CD14-positive monocyte (primary cell): ENCODE data around the gene TMEM243. TPM values are rescaled to one million over a fixed set of nuclear protein-coding genes. Genes with fewer than 3 reads are reported as not detected.
A peak's percentile ranks its signal among the peaks of the same experiment; 100 is the strongest.

Experiments
- DNase-seq, 3 donors: peaks; one replicate each; pipeline ENCODE4 v3.0.0-alpha.2; 2011 to 2022
- H2AFZ ChIP-seq: 2 replicates; pipeline ENCODE4 v1.6.0; 2012; ENCODE audit warnings: mild to moderate bottlenecking, low read depth, low read length, inconsistent platforms; ENCODE audit not compliant: insufficient read depth, poor library complexity, severe bottlenecking
- H3K27ac ChIP-seq, 2 donors: 1 replicate in 1 of 2; 2 replicates in 1 of 2; pipeline ENCODE4 v1.5.1; 2012 to 2013; ENCODE audit warnings: low read length in 2 of 2, control low read depth in 1 of 2, inconsistent platforms in 1 of 2, low read depth in 1 of 2, mild to moderate bottlenecking in 1 of 2
- H3K27me3 ChIP-seq, 2 donors: one replicate each; pipeline versions ENCODE4 v1.6.0 to v1.6.1; 2011 to 2013; ENCODE audit warnings: low read length in 2 of 2; ENCODE audit not compliant: control insufficient read depth in 2 of 2, insufficient read depth in 2 of 2
- H3K36me3 ChIP-seq, 2 donors: replicated peaks in 1 of 2; 1 replicate in 1 of 2; 2 replicates in 1 of 2; pipeline versions ENCODE4 v1.5.1 to v1.6.1; 2012 to 2013; ENCODE audit warnings: low read length in 2 of 2, control low read depth in 1 of 2, inconsistent platforms in 1 of 2, mild to moderate bottlenecking in 1 of 2; ENCODE audit not compliant: insufficient read depth in 2 of 2, control insufficient read depth in 1 of 2
- H3K4me1 ChIP-seq, 2 donors: 1 replicate in 1 of 2; 2 replicates in 1 of 2; pipeline versions ENCODE4 v1.5.1 to v1.6.1; 2012 to 2013; ENCODE audit warnings: low read length in 2 of 2, control low read depth in 1 of 2, inconsistent platforms in 1 of 2, mild to moderate bottlenecking in 1 of 2, moderate library complexity in 1 of 2; ENCODE audit not compliant: insufficient read depth in 2 of 2, control insufficient read depth in 1 of 2
- H3K4me2 ChIP-seq: replicated peaks from 2 replicates; pipeline ENCODE3; 2012; ENCODE audit warnings: low read length, moderate library complexity, mild to moderate bottlenecking; ENCODE audit not compliant: poor library complexity, severe bottlenecking; ENCODE audit errors: extremely low read depth
- H3K4me3 ChIP-seq, 3 experiments: fragments of 200-600 bp in 1 of 3; sonication (generic) in 1 of 3; replicated peaks in 1 of 3; 1 replicate in 2 of 3; 2 replicates in 1 of 3; pipeline ENCODE4 v1.5.1; 2011 to 2013; ENCODE audit warnings: low read length in 3 of 3, mild to moderate bottlenecking in 3 of 3, control low read depth in 2 of 3, low read depth in 2 of 3, inconsistent platforms in 1 of 3, moderate library complexity in 1 of 3
- H3K79me2 ChIP-seq: 2 replicates; pipeline ENCODE4 v1.6.0; 2012; ENCODE audit warnings: mild to moderate bottlenecking, control low read depth, inconsistent platforms, low read length, moderate library complexity; ENCODE audit not compliant: insufficient read depth
- H3K9ac ChIP-seq: 2 replicates; pipeline ENCODE4 v1.6.0; 2017; ENCODE audit warnings: low read length, mild to moderate bottlenecking; ENCODE audit not compliant: insufficient read depth, poor library complexity, severe bottlenecking
- H3K9me3 ChIP-seq, 2 donors: replicated peaks in 1 of 2; 1 replicate in 1 of 2; 2 replicates in 1 of 2; pipeline versions ENCODE4 v1.5.1 to v1.6.1; 2012 to 2013; ENCODE audit warnings: low read length in 2 of 2, control low read depth in 1 of 2; ENCODE audit not compliant: control insufficient read depth in 1 of 2, insufficient read depth in 1 of 2
- H4K20me1 ChIP-seq: 2 replicates; pipeline ENCODE4 v1.6.0; 2012; ENCODE audit warnings: mild to moderate bottlenecking, low read length, control low read depth, moderate library complexity; ENCODE audit not compliant: insufficient read depth
- H3K27ac Mint-ChIP-seq, 7 donors: one replicate each; pipeline ENCODE4 v1.8.0; 2020; ENCODE audit warnings: mild to moderate bottlenecking in 7 of 7, mixed read lengths in 7 of 7, moderate library complexity in 6 of 7, inconsistent platforms in 2 of 7
- H3K27me3 Mint-ChIP-seq, 3 donors: one replicate each; pipeline ENCODE4 v1.8.0; 2021 to 2022; ENCODE audit warnings: low read depth in 3 of 3, mild to moderate bottlenecking in 3 of 3, mixed read lengths in 3 of 3, moderate library complexity in 3 of 3, inconsistent platforms in 1 of 3
- H3K36me3 Mint-ChIP-seq, 2 donors: one replicate each; pipeline ENCODE4 v1.8.0; 2020; ENCODE audit warnings: mixed read lengths in 2 of 2, inconsistent platforms in 1 of 2, mild to moderate bottlenecking in 1 of 2
- H3K4me1 Mint-ChIP-seq: one replicate; pipeline ENCODE4 v1.8.0; 2020; ENCODE audit warnings: mild to moderate bottlenecking, mixed read lengths
- H3K4me3 Mint-ChIP-seq, 2 donors: one replicate each; pipeline ENCODE4 v1.8.0; 2020; ENCODE audit warnings: mild to moderate bottlenecking in 2 of 2, mixed read lengths in 2 of 2, moderate library complexity in 1 of 2
- H3K9me3 Mint-ChIP-seq, 7 donors: one replicate each; pipeline ENCODE4 v1.8.0; 2020 to 2022; ENCODE audit warnings: mixed read lengths in 7 of 7, mild to moderate bottlenecking in 6 of 7, moderate library complexity in 6 of 7, inconsistent platforms in 2 of 7
- CTCF ChIP-seq: fragments of 200-600 bp; IDR thresholded peaks from one replicate; pipeline ENCODE4 v1.8.0; 2022; ENCODE audit warnings: antibody characterized with exemption, mild to moderate bottlenecking
- WGBS: methylation state at CpG from one replicate; pipeline ENCODE4 v1.1.5; 2013; ENCODE audit warnings: missing lambda C conversion rate; ENCODE audit not compliant: insufficient coverage; 5-methylcytosine and 5-hydroxymethylcytosine counted together
- intact Hi-C, 2 donors: fragments of 100-400 bp; cut with micrococcal nuclease; formaldehyde crosslinking; loops; one replicate each; pipeline versions ENCODE4 v1.15.0 to v1.15.1; 2023
- polyA plus RNA-seq, 3 donors: library from polyadenylated mRNA; depleted of rRNA in 1 of 3; unstranded in 2 of 3; stranded (reverse) in 1 of 3; fragments of 300-500 nt in 2 of 3; fragments of >200 nt in 1 of 3; fragmentation: Illumina TruSeq in 2 of 3; gene quantifications; 1 replicate in 2 of 3; 2 replicates in 1 of 3; pipeline ENCODE4 v1.2.3, GENCODE V29; 2012 to 2021

The TMEM243 gene
- polyA plus RNA-seq, 3 donors: 24.9 to 43.8 (median 30.8) TPM

- Histone ChIP-seq H3K4me3 (no peak overlapping the region), H3K36me3 (peaks cover 20 to 49% of the 10 kb centered on the region in 2 donors), H3K9ac (no peak overlapping the region), H4K20me1 (peaks cover 92% of the 10 kb centered on the region), H3K27ac (no peak overlapping the region), H3K4me2 (no peak overlapping the region), H3K27me3 (no peaks in the 10 kb centered on the region), H3K9me3 (peaks cover 23 to 24% of the 10 kb centered on the region in 2 donors), H2AFZ (no peak overlapping the region), H3K79me2 (peaks cover 95% of the 10 kb centered on the region), H3K4me1 (no peaks in the 10 kb centered on the region)
- no peak overlapping the region for H3K4me3 Mint-ChIP-seq
- no peak for TF ChIP-seq CTCF
- H3K9me3 Mint-ChIP-seq: peaks cover 13 to 30% (median 22%) of the 10 kb centered on the region in 7 donors
- H3K27ac Mint-ChIP-seq: no peak overlapping the region
- DNase-seq: no peak
- H3K27me3 Mint-ChIP-seq: no peaks in the 10 kb centered on the region
- WGBS: 100% methylated on average over 2 of the region's 2 CpGs
- peaks cover 3% of the 10 kb centered on the region for H3K4me1 Mint-ChIP-seq
- intact Hi-C loops: no loop called here
- H3K36me3 Mint-ChIP-seq: peaks cover 37 to 50% of the 10 kb centered on the region in 2 donors
These were observed 16.8 kb downstream of the TMEM243 start for GRCh38 chr7:87202705-87203104.

- intact Hi-C loops: no loop called here
- Histone ChIP-seq H3K36me3 (peaks cover 25 to 54% of the 10 kb centered on the region in 2 donors), H3K4me2 (no peak overlapping the region), H3K9ac (no peak overlapping the region), H3K9me3 (peaks cover 23 to 24% of the 10 kb centered on the region in 2 donors), H3K27me3 (no peaks in the 10 kb centered on the region), H3K4me1 (no peaks in the 10 kb centered on the region), H4K20me1 (peaks cover 93% of the 10 kb centered on the region), H2AFZ (no peak overlapping the region), H3K4me3 (no peak overlapping the region), H3K79me2 (peaks cover 92% of the 10 kb centered on the region), H3K27ac (no peak overlapping the region)
- H3K9me3 Mint-ChIP-seq: peaks cover 12 to 29% (median 22%) of the 10 kb centered on the region in 7 donors
- H3K27ac Mint-ChIP-seq: peak overlapping the region in 1 of 7 donors; percentile 16
- no peaks in the 10 kb centered on the region for H3K27me3 Mint-ChIP-seq
- peaks cover 3% of the 10 kb centered on the region for H3K4me1 Mint-ChIP-seq
- no peak for TF ChIP-seq CTCF
- H3K36me3 Mint-ChIP-seq: peaks cover 38 to 50% of the 10 kb centered on the region in 2 donors
- 100% methylated on average over 1 of the region's 1 CpG for WGBS
- no peak for DNase-seq
- H3K4me3 Mint-ChIP-seq: no peak overlapping the region
These were observed 17.3 kb downstream of the TMEM243 start for GRCh38 chr7:87202208-87202607.
